Fibroblast of mammary gland (primary cell): ENCODE measurements around the gene INCENP.

ENCODE experiments used
- DNase-seq: peaks from one replicate; pipeline ENCODE4 v3.0.0-alpha.2; 2010; ENCODE audit warnings: low read depth
- H3K4me3 ChIP-seq: 2 replicates; pipeline ENCODE4 v1.5.1; 2011; ENCODE audit warnings: low read depth, mild to moderate bottlenecking, low read length, moderate library complexity; ENCODE audit not compliant: control insufficient read depth
- TF ChIP-seq, protein P1 (sequence below): conservative IDR thresholded peaks from 2 replicates; pipeline ENCODE4 v1.5.1; 2011; ENCODE audit warnings: low read depth, low read length, inconsistent platforms; ENCODE audit not compliant: control insufficient read depth, insufficient read depth

INCENP gene

DNA sequence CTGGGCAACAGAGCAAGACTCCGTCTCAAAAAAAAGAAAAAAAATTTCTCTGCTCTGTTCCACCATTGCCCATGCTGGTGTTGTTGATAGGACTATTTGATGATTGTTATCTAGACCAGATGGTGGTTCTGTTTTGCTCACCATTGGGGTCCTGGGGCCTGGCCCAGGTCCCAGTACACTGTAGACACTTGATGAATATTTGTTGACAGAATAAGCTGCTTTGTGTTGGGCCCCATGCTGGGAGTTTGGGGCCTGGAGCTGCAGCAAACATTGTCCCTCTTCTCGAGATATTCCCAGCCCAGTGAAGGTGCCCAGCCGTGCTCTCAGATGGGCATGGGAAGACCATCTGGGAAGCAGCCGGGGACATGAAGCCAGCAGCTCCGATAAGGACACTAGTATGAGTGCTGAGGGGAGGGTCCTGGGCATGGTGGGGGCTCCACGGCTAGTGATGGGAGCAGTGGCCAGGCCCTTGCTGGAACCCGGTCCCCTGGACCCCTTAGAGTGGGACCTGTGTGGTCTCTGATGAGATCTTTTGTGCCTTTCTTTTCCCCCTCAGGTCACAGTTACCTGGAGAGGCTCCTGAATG, 13.6 kb downstream of the INCENP start:
- no peak for DNase-seq
- TF ChIP-seq, protein P1, sequence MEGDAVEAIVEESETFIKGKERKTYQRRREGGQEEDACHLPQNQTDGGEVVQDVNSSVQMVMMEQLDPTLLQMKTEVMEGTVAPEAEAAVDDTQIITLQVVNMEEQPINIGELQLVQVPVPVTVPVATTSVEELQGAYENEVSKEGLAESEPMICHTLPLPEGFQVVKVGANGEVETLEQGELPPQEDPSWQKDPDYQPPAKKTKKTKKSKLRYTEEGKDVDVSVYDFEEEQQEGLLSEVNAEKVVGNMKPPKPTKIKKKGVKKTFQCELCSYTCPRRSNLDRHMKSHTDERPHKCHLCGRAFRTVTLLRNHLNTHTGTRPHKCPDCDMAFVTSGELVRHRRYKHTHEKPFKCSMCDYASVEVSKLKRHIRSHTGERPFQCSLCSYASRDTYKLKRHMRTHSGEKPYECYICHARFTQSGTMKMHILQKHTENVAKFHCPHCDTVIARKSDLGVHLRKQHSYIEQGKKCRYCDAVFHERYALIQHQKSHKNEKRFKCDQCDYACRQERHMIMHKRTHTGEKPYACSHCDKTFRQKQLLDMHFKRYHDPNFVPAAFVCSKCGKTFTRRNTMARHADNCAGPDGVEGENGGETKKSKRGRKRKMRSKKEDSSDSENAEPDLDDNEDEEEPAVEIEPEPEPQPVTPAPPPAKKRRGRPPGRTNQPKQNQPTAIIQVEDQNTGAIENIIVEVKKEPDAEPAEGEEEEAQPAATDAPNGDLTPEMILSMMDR, result no peak
- no peak overlapping the region for H3K4me3 ChIP-seq

DNA sequence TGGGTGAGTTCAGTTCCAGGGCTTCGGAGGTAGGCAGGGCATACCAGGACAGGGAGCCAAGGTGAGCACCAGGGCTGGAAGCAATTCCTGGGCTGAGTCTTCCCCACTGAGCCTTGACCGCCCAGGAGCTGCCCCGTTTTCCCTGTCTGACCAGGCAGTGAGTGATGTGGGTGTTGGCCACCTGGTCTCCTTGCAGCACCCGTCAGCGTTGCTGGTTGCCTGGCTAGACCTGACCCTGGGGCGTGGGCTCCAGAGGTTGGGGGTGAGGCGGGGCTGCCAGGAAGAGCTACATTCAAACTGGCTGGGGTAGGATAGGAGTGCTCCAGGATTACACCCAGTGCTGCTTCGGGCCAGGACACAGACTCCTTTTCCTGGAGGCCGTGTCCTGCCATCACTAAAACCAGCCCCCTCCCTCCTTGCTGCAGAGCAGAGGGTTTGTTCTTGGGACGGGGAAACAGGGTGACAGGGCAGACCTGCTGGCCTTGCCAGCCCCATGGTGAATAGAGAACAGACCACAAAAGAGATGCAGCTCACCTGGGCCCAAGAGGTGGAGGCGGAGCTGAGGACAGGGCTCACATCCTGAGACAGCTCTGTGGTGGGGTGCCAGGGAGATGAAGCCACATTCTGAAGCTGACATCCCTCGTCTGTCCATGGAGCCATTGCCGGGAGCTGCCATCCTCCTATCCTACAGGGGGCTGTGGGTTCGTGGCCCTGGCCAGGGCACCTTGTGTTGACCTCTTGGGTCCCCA, 14.2 kb downstream of the INCENP start:
- TF ChIP-seq, protein P1, result no peak
- no peak overlapping the region for H3K4me3 ChIP-seq
- DNase-seq, result no peak

DNA sequence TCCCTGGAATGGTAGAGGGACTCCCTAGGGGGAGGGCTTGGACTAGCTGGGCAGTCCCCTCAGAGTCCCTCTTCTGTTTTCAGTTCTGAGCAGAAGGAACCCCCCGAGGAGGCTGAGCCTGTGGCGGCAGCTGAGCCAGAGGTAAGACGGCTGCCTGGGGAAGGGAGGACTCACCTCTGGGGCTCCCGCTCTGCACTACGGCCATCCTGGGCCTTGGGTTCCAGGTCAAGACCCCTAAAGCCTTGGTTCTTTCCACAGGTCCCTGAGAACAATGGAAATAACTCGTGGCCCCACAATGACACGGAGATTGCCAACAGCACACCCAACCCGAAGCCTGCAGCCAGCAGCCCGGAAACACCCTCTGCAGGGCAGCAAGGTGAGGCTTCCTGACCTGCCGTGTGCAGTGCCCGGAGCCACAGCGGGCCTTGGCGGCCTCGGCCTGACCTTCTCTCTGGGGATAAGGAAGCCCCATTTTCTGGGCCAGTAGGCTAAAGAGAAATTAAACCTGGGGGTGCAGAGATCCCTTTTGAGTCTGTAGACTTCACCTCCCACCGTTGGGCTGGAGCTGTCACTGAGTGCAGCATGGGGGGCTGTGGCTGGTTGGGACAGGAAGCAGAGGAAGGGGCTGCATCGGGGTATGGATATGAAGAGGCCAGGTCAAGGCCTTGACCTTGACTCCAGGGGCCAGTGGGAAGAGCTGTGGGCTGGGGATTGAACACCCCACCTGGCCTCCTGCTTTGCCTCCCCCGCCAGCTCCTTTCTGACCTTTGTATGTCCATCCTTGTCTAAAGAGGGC, 15.0 kb downstream of the INCENP start:
- TF ChIP-seq, protein P1, result no peak
- DNase-seq, result no peak
- H3K4me3 ChIP-seq, result no peak overlapping the region

DNA sequence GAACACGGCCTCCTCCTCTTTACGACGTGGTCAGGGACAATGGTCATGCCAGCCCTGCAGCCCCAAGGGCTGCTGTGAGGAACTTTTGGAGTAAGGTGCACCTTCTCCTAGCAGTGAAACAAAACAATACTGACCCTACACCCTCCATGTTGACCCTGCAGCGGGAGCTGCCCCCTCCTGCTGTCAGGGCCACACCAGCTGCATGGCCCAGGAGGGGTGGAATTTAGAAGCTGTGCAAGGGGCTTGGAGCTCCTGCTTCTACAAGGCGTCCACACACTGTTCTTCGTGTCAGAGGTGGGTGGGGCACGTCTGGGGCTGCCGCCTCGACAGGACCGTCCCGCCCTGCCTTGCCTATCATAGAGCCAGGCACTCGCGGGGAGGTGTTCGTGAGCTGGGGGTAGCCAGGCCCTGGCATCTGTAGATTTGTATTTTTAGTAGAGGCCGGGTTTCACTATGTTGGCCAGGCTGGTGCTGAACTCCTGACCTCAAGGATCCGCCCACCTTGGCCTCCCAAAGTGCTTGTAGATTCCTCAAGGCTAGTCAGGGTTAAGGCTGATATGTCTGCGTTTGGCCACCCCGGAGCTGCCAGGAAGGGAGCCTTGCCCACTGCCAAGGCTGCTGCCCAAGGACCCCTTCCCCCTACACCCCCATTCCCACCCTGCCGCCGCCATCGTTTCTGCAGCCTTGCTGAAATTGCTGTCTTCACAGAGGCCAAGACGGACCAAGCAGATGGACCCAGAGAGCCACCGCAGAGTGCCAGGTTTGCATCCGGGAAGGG, 15.9 kb downstream of the INCENP start:
- no peak overlapping the region for H3K4me3 ChIP-seq
- DNase-seq, result no peak
- TF ChIP-seq, protein P1, result no peak

DNA sequence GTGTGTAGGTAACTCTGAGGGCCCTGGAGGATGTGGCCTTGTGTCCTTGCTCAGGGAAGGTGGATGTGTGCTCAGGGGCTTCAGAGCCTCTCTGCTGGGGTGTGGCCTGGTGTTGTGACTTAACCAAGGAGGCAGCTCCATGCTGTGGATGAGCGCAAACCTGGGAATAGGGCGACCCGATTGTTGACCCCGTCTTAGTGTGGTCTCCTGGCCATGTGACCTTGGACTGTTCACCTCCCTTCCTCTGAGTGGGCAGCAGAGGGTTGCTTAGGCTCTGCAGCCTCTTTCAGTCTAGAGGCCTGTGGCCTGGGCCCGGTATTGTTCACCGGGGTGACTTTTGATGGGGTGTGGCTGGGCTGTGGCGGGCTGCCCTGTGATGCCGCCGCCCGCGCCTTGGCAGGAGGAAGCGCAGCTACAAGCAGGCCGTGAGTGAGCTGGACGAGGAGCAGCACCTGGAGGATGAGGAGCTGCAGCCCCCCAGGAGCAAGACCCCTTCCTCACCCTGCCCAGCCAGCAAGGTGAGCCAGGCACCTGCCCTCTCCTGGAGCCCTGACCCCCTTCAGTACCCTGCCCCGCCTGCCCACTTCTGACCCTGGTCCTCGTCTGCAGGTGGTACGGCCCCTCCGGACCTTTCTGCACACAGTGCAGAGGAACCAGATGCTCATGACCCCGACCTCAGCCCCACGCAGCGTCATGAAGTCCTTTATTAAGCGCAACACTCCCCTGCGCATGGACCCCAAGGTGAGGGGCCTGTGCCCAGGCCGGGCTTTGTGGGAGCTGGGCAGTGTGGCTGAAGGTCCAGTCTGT, 16.7 kb downstream of the INCENP start:
- no peak overlapping the region for H3K4me3 ChIP-seq
- DNase-seq, result no peak
- TF ChIP-seq, protein P1, result no peak
